G401.6 (cell line): ENCODE data around the gene TAS2R30.

ENCODE experiments used
- FAIRE-seq: peaks from 2 replicates; lab custom pipeline; 2012; peaks lifted over from hg19 to GRCh38; lab: Jason Lieb, UNC

TAS2R30 gene, protein sequence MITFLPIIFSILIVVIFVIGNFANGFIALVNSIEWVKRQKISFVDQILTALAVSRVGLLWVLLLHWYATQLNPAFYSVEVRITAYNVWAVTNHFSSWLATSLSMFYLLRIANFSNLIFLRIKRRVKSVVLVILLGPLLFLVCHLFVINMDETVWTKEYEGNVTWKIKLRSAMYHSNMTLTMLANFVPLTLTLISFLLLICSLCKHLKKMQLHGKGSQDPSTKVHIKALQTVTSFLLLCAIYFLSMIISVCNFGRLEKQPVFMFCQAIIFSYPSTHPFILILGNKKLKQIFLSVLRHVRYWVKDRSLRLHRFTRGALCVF

DNA sequence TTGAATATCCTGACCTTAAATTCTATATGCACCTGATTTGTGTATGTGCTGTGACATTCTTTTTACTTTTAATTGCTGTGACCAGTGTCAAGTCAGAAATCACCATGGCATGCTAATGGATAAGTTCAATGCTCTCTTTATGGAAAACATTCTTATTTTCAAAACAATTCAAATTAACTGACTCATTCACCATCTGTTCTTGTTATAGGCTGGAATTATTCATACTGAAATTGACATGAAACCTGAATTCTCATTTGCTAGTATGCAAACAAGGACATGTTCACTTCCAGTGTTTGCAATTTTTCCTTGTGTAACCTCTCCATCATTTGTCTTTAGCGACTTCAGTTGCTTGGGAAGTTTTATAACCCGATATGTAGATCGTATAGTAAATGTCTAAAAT is at the start of gene TAS2R30:
Gene TAS2R30, minus strand, starts transcription at position 340 of the 400 bp plus-strand sequence. CDS start 400 bp downstream, outside the sequence.
- FAIRE-seq = no peak

DNA sequence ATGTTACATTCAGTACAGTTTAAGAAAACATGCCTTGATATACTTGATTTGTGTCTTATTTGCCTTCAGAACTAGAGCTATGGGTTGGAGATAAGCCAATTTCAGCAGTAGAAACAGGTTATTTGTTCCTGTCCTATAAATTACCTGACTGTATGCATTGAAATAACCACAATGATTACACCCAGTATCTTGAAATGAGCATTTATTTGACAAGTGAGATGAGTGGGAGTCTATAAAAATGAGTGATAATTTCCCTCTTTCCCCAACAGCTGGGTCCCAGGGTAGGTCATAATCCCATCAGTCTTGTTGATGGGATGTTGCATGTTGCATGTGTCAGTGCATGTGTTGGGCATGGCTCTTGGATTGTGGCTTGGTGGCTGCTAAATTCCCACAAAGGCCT is 48.6 kb upstream of the TAS2R30 start:
- FAIRE-seq = no peak

DNA sequence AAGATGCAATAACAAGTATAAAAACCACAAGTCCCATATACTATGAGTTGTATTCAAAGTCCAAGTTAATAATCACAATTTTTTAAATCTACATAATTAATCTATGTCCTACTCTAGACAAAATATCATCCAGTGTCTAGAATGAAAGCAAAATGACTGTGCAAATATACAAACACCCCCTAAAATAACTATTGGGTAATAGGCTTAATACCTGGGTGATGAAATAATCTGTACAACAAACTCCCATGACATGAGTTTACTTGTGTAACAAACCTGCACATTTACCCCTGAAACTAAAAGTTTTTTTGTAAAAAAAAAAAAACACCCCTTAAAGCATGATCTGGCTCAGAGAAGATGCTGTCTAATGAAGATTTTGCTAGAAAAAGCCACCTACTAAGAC is 48.1 kb upstream of the TAS2R30 start:
- FAIRE-seq = no peak

DNA sequence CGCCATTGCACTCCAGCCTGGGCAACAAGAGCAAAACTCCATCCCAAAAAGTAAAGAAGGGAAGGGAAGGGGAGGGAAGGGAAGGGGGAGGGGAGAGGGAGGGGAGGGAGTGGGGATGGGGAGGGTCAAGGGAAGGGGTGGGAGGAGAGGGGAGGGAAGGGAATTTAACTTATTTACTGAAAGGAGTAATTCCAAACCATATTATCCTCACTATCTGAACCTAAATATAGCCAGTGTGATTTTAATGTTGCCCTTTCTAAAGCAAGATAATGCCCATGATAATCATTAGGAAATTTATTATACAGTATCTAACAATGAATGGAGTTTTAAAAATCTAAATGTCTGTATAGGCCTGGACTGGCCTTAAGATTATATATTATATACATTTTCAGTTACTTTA is 43.8 kb upstream of the TAS2R30 start:
- no peak for FAIRE-seq

DNA sequence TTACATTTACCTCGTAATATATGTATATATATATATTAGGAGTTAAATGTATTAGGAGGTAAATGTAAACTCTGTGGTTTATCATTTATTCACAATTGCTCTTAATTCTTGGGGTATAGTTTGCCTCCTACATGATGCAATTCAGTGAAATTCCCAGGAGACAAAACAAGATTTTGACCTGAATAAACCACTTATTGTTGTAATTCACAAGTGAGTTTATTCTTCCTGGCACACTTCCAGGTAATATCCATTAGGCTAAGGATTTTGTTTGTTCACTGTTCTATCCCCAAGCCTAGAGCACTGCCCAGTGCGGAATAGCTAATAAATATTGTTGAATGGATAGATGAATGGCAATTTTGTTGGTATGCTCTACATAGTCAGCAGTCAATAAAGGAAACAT is 39.6 kb upstream of the TAS2R30 start:
- no peak for FAIRE-seq

DNA sequence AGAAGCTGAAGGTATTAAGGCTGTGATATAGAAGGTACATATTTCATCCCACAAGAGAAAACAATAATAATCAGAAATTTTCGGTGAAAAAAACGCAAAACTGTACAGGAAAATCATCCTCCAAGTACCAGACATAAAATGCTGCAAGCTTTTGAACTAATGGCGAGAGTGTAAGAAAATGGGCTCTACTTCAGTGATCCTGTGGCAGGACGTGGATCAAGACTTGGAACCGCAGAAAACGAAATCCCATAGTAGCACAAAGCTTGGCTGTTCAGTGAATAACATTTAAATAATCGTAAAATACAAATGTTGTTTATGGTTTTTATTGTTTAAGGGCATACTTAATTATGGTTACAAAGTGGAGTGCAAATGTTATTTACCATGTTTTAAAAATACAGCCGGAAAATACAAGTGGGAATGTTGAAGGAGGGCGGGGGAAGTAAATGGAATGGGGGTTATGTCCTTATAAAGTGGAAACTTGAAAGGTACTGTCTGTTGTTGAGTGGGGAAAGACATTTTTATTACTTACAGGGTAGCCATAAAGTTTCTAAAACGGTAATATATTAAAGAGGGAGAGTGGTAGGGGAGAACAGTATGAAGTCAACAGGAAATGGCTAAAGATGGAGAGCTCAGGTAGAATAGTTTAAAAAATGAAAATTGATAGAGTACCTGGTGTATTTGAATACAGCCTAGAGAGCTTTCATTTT is 37.7 kb upstream of the TAS2R30 start:
- FAIRE-seq = peak; percentile 63

DNA sequence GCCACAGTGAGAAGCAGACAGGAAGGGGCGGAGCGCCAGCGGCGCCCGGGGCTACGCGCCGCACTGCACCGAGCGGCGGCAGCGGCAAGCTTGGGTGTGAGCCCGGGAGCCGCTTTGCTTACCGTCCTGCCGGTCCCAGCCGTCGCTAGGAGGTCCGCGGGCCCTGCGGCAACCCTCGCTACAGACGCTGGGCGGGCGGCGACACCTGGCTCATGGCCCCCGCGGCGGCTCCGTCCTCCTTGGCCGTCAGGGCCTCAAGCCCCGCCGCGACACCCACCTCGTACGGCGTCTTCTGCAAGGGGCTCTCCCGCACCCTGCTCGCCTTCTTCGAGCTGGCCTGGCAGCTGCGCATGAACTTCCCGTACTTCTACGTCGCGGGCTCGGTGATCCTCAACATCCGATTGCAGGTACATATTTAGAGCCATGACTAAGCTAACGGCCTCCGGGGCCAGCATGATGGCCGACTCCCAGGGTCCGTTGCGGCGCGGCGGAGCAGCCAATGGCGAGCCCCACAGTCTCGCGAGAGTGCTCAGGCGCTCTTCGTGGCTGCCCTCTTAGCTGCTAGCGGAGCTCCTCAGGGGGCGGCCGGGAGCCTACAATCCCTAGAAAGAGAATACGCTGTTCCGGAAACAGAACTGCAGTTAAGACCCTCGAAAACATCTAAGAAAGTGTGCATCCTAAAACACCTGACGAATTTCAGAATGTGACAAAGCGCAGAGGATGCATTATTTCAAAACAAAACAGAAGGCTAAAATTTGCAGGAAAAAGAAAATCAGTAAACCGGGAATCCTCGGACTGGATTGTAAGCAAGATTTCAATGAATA is 36.9 kb upstream of the TAS2R30 start, which contains the start of gene SMIM10L1:
Gene SMIM10L1, plus strand, starts transcription at position 50 of the 824 bp plus-strand sequence. Its CDS starts 163 bp downstream, at position 213.
- peak; percentile 93 for FAIRE-seq

DNA sequence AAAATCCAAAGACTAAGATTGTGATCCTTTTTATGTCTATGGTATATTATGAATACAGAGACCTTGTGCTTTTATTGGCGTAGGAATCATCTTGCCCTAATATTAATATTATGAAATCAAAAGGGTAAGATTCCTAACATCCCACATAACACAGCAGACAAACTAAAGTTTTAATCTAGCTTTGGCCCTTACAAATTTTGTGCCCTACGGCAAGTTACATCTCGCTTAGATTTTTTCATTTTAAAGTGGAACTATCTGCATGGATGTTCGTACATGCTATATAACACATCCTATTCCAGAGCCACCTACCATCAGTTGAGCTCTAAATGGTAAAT is 36.3 kb upstream of the TAS2R30 start:
- no peak for FAIRE-seq

DNA sequence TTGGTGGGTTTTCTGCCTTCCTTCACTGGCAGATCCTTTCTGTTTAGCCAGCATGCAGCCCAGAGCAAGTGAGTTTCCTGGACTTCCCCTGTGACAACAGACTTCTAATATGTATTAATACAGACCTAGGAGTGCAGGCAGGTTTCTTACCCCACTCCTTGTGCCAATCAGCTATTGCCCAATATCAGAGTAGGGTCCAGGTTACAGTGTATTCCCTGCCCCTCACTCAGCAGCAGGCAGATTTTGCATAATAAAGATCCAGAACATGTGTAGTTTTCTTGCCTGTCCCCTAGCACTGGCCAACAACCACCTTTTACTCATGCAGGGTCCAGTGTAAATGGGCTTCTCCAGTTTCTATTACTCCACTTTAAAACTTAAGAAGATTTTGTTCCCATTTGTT is 31.9 kb upstream of the TAS2R30 start:
- FAIRE-seq = no peak

DNA sequence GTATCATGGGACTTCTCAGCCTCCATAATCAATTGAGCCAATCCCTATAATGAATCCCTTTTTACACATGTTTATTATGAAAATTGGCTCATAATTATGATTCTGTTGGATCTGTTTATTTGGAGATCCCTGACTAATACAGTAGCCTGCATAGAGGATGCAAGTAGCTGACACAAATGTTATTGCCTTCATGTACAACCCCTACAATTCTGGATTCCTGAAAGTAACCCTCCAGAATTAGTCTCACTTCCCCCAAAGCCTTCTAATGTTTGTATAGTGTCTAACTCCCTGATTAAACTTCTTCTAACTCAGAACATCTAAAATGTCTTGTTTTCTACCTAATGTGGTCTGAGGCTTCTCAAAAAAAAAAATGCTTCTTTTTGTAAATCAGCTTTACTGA is 29.9 kb upstream of the TAS2R30 start:
- no peak for FAIRE-seq

DNA sequence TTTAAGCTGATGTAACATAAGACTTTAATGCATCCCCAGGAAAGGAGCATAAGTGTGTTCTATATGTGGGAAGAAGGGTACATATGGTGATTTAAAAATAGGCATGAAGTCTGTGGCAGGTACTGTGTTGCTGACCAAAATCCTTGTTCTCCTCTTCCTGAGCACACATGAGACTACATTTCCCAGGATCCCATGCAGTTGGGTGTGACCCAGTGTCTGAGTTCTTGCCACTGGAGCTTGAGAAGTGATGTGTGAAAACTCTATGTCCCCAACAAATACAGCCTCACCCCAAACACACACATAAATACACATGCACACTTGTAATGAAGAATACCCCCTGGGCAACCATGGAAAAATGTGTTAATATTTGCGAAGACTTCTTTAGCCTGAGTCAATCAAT is 28.1 kb upstream of the TAS2R30 start:
- FAIRE-seq = no peak

DNA sequence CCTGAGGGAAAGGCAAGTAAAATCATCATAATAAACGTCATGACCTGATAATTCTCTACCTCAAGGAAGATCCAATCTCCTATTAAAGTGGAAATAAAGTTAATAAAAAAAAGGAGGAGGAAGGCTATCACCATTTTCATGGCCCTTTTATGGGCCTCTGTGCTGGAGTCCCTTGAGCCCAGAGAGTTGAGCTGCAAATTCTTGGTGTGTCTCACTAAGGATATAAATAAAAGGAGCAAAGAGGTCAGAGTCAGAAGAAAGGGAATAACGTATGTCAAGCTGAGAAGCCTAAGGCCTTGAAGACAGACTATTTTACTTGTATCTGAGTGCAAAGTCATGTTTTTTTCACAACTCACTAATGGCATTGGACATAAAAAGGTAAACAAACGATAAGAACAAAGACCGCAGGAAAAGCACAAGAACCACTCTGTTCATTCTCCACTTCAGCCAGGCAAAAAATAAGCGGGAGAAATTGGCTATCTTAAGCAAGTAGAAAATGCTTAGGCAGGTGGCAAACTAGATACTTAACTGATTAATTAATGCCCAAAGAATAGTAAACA is 24.5 kb upstream of the TAS2R30 start:
- no peak for FAIRE-seq

DNA sequence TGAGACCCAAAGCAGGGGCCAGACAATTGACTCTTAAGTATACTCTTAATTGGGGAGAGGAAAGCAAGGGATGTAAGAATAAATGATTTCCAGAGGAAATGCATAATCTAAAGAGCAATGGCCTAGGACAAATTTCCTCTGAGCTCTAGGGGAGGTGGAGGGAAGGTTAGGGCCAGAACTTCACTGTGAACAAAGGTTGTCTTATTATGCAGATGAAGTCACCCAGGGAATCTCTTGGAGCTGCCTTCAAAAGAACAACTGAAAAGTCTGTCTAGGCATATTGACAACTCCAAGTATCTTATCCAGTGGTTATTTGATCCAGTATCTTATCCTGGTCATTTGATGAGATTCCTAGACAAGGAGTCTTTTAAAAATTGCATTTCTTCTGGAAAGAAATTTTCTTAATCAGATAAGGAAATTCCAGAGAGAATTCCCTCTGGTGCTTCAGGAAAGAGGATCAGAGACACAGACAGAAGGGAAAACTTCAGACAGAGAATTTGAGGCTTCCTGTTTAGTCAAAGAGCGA is 20.0 kb upstream of the TAS2R30 start:
- FAIRE-seq = no peak

DNA sequence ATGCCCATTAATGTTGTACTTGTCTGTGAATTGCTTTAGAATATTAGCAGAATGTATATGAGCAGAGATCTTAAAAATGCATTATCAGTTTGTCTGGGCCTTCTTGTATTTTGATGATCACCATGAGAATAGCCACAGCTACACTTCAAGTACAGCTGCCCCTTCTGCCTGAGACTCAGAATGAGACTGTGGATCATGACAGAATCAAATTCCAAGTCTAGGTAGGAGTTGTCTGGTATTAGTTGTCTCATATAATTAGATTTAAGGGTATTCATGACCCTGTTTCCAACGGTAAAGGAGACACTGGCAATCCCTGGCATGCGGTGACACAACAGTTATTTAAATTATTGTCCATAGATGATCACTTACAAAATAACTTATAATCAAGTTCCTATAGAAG is 18.3 kb upstream of the TAS2R30 start:
- no peak for FAIRE-seq

DNA sequence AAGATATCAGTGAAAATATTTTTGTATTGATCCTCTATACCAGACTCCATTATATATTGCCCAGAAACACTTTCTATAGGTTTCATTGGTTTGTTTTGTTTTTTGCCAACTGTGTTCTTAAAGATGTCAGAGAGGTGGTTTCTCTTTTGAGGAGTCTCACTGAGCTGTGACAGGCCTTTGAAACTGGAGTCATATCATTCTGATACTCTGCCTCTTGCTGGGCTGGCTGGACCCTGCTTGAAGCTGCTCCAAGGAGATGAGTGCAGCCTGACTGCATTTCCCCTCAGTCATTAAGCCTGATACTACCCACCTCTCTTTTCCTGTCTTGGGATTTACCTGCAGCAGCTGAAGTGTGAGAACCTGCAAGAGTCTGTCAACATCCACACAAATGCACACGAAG is 16.4 kb upstream of the TAS2R30 start:
- no peak for FAIRE-seq

DNA sequence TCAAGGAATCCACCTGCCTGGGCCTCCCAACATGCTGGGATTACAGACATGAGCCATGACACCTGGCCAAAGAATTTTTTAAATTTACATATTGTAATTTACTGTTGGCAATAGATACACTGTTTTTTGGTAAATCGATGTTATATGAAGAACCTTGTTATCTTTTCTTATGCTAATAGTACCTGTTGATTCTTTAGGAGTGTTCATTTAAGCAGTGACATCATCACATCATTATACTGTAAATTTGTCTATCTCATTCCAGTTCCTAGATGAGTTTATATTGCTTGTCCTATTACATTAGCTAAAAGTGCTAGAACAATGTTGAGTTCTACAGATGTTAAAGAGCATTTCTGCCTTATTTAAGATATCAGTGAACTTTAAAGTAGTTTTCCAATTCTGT is 13.0 kb upstream of the TAS2R30 start:
- FAIRE-seq = no peak

DNA sequence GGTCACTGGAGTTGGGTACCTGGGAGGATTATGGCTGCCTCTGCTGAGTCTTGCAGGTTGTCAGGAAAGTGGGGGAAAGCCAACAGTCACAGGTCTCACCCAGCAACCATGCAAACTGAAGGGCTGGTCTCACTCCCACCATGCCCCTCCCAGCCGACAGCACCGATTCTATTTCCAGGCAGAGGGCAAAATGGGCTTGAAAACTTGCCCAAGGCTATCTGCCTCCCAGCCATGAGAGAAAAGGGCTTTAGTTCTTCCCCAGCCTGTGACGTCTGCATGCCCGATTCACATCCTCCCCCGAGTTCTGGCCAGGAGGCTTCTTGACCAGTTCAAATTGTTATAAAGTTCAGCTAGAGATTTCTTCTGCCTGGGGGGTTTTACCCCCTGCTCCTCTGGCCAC is 9.9 kb upstream of the TAS2R30 start:
- FAIRE-seq = no peak

DNA sequence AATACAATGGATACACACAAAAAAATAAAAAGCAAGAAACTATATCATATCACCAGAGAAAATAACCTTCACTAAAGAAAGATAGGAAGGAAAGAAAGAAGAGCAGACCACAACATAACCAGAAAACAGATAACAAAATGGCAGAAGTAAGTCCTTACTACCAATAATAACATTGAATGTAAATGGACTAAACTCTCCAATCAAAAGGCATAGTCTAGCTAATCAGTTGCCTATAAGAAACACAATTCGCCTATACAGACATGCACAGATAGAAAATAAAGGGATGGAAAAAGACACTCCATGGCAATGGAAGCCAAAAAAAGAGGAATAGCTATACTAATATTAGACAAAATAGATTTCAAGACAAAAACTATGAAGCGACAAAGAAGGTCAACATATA is 8.9 kb upstream of the TAS2R30 start:
- no peak for FAIRE-seq

DNA sequence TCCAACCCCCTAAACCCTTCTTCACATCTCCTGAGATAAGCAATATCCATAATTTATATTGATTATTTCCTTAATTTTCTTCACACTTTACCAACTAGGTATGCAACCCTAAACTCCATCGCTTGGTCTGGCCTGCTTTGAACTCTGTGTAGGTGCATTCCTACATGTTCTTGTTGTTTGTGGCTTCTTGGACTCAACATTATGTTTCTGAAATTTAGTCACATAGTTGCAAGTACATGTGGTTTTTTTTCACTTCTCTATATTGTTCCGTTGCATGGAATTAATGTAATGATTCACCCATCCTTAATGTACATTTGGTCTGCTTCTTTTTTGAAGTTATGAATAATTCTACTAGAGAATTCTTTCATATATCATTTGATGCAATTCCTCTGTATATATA is 1.6 kb upstream of the TAS2R30 start:
- no peak for FAIRE-seq

DNA sequence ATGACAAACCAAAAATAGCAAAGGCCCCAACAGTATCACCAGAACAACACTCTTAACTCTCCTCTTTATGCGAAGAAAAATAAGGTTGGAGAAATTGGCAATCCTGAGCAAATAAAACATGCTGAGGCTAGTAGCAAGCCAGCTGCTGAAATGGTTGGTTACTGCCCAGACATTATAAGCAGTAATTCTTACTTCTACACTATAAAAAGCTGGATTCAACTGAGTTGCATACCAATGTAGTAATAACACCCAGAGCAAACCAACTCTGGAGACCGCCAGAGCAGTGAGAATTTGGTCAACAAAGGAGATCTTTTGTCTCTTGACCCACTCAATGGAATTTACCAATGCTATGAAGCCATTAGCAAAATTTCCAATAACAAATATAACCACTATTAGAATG is 628 bp downstream of the TAS2R30 start:
- no peak for FAIRE-seq

DNA sequence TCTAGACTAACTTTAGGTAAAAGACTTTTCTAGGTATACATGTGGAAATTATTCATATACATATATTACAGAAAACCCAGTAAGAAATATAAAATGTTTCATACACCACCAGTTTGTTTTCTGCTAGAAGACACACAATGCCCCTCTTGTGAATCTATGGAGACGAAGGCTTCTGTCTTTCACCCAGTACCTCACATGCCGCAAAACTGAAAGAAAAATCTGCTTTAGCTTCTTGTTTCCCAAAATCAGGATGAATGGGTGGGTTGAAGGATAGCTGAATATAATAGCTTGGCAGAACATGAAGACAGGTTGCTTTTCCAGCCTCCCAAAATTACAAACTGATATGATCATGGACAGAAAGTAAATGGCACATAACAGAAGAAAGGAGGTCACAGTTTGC is 1.3 kb downstream of the TAS2R30 start:
- no peak for FAIRE-seq

DNA sequence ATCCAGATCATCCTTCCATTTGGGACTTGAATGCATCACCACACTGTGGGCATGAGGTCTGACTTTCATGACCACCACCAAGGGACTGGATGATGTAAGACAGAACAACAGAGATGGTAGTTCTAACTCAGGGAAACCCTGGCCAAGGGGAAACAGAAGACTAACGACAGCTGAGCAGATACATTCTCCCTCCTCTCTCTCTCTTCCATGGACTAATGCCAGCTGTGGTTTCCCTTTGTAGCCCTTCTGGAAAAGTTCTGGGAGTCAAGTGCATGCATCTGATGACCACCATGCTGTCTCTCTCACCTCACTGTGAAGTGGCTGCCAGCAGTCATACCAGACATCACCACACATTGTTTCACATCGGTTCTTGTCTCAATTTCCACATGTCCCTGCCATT is 3.4 kb downstream of the TAS2R30 start:
- no peak for FAIRE-seq

DNA sequence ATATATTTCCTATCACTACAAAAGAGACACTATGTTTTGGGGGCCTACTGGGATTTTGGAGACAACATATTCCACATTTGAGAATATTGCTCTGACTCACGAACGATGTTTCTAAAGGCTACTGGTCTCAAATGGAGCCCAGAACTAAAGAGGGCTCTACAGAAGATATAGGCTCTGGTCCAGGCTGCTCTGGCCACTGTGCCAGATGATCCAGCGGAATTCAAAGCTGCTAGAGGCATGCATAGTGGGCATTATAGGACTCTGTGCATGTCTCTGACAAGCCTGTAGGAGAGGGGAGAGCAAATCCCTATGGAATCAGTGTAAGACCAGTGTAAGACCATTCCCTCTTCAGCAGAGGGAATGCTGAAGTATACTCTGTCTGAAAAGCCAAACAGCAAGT is 4.1 kb downstream of the TAS2R30 start:
- FAIRE-seq = no peak
